Activated CD4-positive, alpha-beta T cell treated with anti-CD3 and anti-CD28 coated beads, Interleukin-2, amount 10 ng/mL, durations not matched to agents 7 days and 5 days (primary cell): ENCODE data around the gene PLLP. TPM values are rescaled to one million over a fixed set of nuclear protein-coding genes. Genes with fewer than 3 reads are reported as not detected.

Source experiments
- CTCF ChIA-PET: fragments of 350-600 bp; sonication (Branson Sonifier 250); formaldehyde crosslinking; loops from one replicate; lab custom pipeline; 2021; ENCODE audit warnings: antibody characterized with exemption; lab: Charles Lee
- POLR2A ChIA-PET: fragments of 350-600 bp; sonication (Branson Sonifier 250); formaldehyde crosslinking; loops from one replicate; lab custom pipeline; 2021; ENCODE audit warnings: antibody characterized with exemption; lab: Charles Lee
- DNase-seq: peaks from one replicate; pipeline ENCODE4 v3.0.0-alpha.2; 2020
- H3K27ac Mint-ChIP-seq: one replicate; pipeline ENCODE4 v1.8.0; 2021; ENCODE audit warnings: mild to moderate bottlenecking, moderate library complexity, mixed read lengths
- H3K27me3 Mint-ChIP-seq: one replicate; pipeline ENCODE4 v1.8.0; 2021; ENCODE audit warnings: mixed read lengths
- H3K36me3 Mint-ChIP-seq: one replicate; pipeline ENCODE4 v1.8.0; 2021; ENCODE audit warnings: low read depth, mixed read lengths
- H3K4me1 Mint-ChIP-seq: one replicate; pipeline ENCODE4 v1.8.0; 2021; ENCODE audit warnings: mixed read lengths
- H3K4me3 Mint-ChIP-seq: one replicate; pipeline ENCODE4 v1.8.0; 2021; ENCODE audit warnings: mild to moderate bottlenecking, moderate library complexity, mixed read lengths
- H3K9me3 Mint-ChIP-seq: one replicate; pipeline ENCODE4 v1.8.0; 2021; ENCODE audit warnings: mixed read lengths
- total RNA-seq, 2 experiments: library from RNA; stranded (reverse); gene quantifications; one replicate each; pipeline ENCODE4 v1.2.3, GENCODE V29; 2021

PLLP gene
- total RNA-seq, 2 experiments from 2014 or later = 0.40 to 0.55 TPM

DNA sequence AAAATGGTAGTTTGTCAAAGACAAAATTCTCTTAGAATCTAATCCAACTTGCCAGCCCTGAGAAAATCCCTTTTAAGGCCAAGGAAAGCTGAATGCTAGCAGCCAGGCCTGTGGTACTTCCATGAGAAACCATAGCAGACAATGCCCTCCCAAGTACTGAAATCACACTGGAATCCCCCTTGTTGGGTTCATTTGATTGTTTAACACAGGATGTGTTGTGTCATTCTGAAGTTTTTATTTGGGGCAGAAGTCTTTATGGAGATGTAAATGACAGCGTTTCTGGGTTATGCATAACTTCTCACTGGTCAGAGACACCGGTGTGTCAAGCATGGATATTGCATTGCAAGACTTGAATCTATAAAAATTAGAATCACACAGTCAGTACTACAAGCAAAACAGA lies 45.4 kb downstream of the PLLP start:
- Mint-ChIP-seq H3K4me1 (peaks cover 8% of the 10 kb centered on the region), H3K27me3 (no peaks in the 10 kb centered on the region), H3K36me3 (peaks cover 41% of the 10 kb centered on the region), H3K9me3 (no peaks in the 10 kb centered on the region), H3K4me3 (no peak overlapping the region), H3K27ac (no peak overlapping the region)
- no peak for DNase-seq
- POLR2A ChIA-PET = no interaction called here
- CTCF ChIA-PET = interaction anchor here (0.6 kb wide), 1 partner anchor 837 kb away, joined by 3 read pairs; no protein-coding TSS in a partner anchor

- H3K36me3 Mint-ChIP-seq = peaks cover 45% of the 10 kb centered on the region
- CTCF ChIA-PET = interaction anchor here (0.6 kb wide), 1 partner anchor 837 kb away, joined by 3 read pairs; no protein-coding TSS in a partner anchor
- H3K4me3 Mint-ChIP-seq = no peak overlapping the region
- H3K27ac Mint-ChIP-seq = no peak overlapping the region
- DNase-seq = no peak
- POLR2A ChIA-PET = no interaction called here
- H3K4me1 Mint-ChIP-seq = peaks cover 5% of the 10 kb centered on the region
- no peaks in the 10 kb centered on the region for H3K27me3 Mint-ChIP-seq
- H3K9me3 Mint-ChIP-seq = no peaks in the 10 kb centered on the region
Measured at GRCh38 chr16:57238682-57239081, 45.8 kb downstream of the PLLP start.

DNA sequence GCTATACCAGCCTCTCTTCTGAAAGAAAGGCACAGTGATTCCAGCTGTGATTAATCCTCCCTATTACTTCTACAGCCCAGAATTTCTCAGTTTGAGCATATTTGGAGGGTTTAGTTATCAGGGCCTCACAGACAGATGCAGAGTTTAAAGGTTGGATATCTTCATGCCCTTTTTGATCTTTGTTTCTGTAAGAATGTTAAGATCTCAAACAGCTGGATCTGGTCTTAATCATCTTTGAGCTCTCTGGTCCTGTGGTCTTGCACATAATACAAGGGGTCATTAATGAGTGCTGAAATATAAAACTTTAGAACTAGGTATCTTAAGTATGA lies 48.5 kb downstream of the PLLP start:
- Mint-ChIP-seq H3K4me3 (no peak overlapping the region), H3K9me3 (no peaks in the 10 kb centered on the region), H3K4me1 (peaks cover 5% of the 10 kb centered on the region), H3K27me3 (no peaks in the 10 kb centered on the region), H3K36me3 (peaks cover 63% of the 10 kb centered on the region), H3K27ac (no peak overlapping the region)
- DNase-seq = no peak
- ChIA-PET POLR2A (no interaction called here), CTCF (interaction anchor here (0.9 kb wide), 1 partner anchor 13 kb away, joined by 4 read pairs; no protein-coding TSS in a partner anchor)

DNA sequence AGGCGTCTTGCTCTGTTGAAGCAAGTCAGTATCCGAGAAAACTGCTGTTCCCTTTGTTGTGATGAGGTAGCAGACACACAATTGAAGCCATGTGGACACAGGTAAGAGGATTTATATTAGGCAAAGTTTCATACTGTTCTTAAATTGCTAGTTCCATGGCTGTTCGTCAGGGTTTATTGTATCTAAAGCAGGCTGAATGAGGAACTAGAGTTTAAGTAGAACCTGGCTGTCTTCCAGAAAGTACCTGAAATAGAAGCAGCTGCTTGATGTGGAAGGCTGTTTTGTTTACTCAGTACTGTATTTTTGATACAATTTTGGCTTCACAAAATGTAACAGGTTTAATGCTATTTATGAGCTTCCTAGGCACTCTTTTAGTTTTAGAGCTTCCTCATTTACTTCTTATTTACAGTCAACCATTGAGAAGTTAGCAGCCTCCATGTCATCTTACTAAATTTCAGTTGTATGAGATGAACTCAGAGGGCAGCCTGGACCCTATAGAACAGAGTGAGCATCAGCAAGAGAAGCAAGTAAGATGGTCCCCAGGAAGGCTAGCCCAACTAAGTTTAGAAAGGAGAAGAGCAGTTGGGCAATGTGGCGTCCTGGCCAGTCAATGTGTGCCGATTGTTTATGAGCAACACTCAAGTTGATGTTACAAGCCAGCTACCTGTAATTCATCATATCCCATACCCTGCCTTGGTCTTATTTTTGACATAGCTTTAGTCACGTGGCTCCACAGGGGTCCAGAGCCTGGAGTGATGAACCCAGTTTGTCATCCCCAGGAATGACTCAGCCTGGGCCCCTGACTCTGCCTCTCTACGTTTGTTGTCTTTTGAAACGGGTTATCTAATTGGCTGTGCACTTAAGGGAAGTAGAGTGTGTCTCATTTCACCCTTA lies 49.1 kb downstream of the PLLP start:
- POLR2A ChIA-PET = no interaction called here
- H3K36me3 Mint-ChIP-seq = peaks cover 70% of the 10 kb centered on the region
- no peaks in the 10 kb centered on the region for H3K27me3 Mint-ChIP-seq
- CTCF ChIA-PET = interaction anchor here (0.9 kb wide), 1 partner anchor 14 kb away, joined by 4 read pairs; no protein-coding TSS in a partner anchor
- no peak overlapping the region for H3K4me3 Mint-ChIP-seq
- no peak for DNase-seq
- no peak overlapping the region for H3K27ac Mint-ChIP-seq
- peaks cover 5% of the 10 kb centered on the region for H3K4me1 Mint-ChIP-seq
- no peaks in the 10 kb centered on the region for H3K9me3 Mint-ChIP-seq

GRCh38 chr16:57234707-57235092 lies 49.8 kb downstream of the PLLP start:
- H3K36me3 Mint-ChIP-seq = peaks cover 72% of the 10 kb centered on the region

GRCh38 chr16:57233944-57234706 lies 50.3 kb downstream of the PLLP start:
- Mint-ChIP-seq H3K4me1 (peaks cover 5% of the 10 kb centered on the region), H3K27me3 (no peaks in the 10 kb centered on the region), H3K36me3 (peaks cover 68% of the 10 kb centered on the region), H3K27ac (no peak overlapping the region), H3K9me3 (no peaks in the 10 kb centered on the region), H3K4me3 (no peak overlapping the region)
- DNase-seq = no peak
- ChIA-PET CTCF (no interaction called here), POLR2A (no interaction called here)

More at GRCh38 chr16:57234707-57235092, 49.8 kb downstream of the PLLP start:
- H3K27ac Mint-ChIP-seq = no peak overlapping the region
- H3K27me3 Mint-ChIP-seq = no peaks in the 10 kb centered on the region
- no peak overlapping the region for H3K4me3 Mint-ChIP-seq
- H3K9me3 Mint-ChIP-seq = no peaks in the 10 kb centered on the region
- H3K4me1 Mint-ChIP-seq = peaks cover 5% of the 10 kb centered on the region
- CTCF ChIA-PET = no interaction called here
- POLR2A ChIA-PET = no interaction called here
- no peak for DNase-seq

DNA sequence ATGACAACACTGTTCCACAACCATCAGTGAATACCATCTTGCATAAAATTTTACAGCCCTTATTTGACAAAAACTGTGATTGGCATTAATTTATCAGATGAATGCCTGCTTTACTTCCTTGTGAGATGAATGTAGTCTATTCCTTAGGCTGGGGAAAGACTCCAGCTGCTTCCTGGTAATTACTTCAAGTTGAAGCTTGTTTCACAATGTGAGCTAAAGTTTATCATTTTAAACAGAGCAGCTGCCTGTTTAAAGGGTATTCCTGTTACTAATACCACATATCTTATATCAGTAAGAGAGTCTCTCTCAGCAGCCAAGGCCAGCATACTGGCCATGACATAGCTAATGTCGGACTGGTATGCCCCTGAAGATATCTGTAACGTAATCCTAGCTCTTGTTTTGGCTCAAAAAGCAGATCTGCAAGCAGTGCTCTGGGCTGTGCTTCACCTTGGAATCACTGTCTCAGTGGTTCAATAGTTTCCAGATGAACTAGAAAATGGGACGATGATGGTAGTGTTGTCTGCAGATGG lies 52.6 kb downstream of the PLLP start:
- no peak overlapping the region for H3K27ac Mint-ChIP-seq
- H3K4me3 Mint-ChIP-seq = no peak overlapping the region
- peaks cover 5% of the 10 kb centered on the region for H3K4me1 Mint-ChIP-seq
- no peaks in the 10 kb centered on the region for H3K27me3 Mint-ChIP-seq
- H3K36me3 Mint-ChIP-seq = peaks cover 73% of the 10 kb centered on the region
- CTCF ChIA-PET = interaction anchor here (1.1 to 1.2 kb wide), 2 partner anchors 10 to 18 kb away, joined by 3 read pairs; no protein-coding TSS in a partner anchor
- no peak for DNase-seq
- POLR2A ChIA-PET = no interaction called here
- no peaks in the 10 kb centered on the region for H3K9me3 Mint-ChIP-seq

GRCh38 chr16:57229079-57229478 lies 55.4 kb downstream of the PLLP start:
- Mint-ChIP-seq H3K9me3 (no peaks in the 10 kb centered on the region), H3K4me3 (no peak overlapping the region), H3K27ac (no peak overlapping the region), H3K4me1 (no peaks in the 10 kb centered on the region), H3K36me3 (peaks cover 67% of the 10 kb centered on the region), H3K27me3 (no peaks in the 10 kb centered on the region)
- POLR2A ChIA-PET = no interaction called here
- DNase-seq = no peak
- CTCF ChIA-PET = interaction anchor here (1.4 kb wide), 1 partner anchor 23 kb away, joined by 4 read pairs; no protein-coding TSS in a partner anchor

DNA sequence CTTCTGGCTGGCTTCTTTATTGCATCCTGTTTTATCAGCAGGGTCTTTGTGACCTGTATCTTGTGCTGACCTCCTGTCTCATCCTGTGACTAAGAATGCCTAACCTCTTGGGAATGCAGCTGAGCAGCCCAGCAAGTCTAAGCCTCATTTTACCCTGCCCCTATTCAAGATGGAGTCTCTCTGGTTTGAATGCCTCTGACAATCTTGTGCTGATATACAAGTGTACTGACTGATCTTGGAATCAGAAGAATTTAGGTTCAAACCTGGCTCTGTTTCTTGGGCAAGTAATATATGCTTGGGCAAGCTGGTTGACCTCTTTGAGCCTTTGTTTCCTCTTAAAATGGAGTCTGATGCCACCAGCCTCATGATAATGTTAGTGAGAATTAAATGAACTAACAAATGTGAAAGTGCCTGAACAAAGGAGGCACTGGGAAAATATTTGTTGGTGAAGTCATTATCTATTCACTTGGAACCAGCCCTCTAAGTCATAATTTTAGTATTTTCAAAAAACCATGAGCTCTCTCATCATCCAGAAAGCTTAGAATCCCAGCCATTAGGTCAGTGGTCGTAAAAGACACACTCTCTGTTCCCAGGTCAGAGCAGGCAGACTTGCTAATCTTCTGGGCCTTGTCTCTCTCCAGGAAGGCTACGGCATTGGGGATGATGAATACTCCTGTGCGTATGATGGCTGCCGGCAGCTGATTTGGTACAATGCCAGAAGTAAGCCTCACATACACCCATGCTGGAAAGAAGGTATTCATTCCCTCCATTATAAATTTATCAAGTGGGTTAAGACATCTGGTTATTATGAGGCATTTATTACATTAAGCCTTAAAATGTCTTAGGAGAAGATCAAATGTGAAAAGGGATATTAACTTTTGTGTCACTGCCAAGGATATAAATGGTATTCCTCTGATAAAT lies 57.5 kb downstream of the PLLP start:
- POLR2A ChIA-PET = no interaction called here
- H3K27ac Mint-ChIP-seq = no peak overlapping the region
- CTCF ChIA-PET = interaction anchor here (1.4 kb wide), 1 partner anchor 16 kb away, joined by 3 read pairs; no protein-coding TSS in a partner anchor
- H3K4me1 Mint-ChIP-seq = no peaks in the 10 kb centered on the region
- no peak overlapping the region for H3K4me3 Mint-ChIP-seq
- peaks cover 66% of the 10 kb centered on the region for H3K36me3 Mint-ChIP-seq
- no peaks in the 10 kb centered on the region for H3K27me3 Mint-ChIP-seq
- no peaks in the 10 kb centered on the region for H3K9me3 Mint-ChIP-seq
- no peak for DNase-seq

DNA sequence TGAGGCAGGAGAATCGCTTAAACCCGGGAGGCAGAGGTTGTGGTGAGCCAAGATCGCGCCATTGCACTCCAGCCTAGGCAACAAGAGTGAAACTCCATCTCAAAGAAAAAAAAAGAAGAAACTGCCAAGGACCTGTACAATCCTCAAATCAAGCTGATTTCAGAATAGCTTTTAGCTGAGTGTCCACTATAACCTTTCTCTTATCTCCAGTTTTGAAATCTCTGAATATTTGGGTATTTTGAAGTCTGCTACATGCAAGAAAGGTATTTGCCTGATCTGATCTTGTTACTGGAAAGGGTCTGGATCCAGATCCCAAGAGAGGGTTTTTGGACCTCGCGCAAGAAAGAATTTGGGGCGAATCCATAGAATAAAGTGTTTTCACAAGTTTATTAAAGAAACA lies 58.5 kb downstream of the PLLP start:
- H3K27ac Mint-ChIP-seq = no peak overlapping the region

DNA sequence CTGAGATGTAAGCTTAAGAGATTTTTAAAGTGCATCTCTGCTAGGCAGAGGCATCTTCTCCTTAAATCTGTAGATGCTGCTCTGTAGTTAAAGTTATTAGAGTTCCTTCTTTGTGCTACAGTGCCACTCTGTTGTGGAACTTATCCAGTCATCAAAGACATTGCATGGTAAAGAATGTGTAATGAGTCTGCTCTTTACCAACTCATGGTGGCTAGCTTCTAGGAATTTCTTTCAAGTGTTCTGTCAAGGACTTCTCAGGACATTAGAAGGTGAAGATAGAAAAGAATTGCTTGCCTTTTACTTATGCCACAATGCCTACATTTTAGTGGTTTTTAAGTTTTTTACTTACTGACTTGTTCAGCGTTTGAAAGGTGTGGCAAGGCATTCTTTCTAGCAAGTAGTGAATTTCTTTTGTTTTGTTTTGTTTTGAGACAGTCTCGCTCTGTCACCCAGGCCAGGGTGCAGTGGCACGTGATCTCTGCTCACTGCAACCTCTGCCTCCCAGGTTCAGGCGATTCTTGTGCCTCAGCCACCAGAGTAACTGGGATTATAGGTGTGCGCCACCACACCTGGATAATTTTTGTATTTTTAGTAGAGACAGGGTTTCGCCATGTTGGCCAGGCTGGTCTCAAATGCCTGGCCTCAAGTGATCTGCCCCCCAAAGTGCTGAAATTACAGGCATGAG lies 59.7 kb downstream of the PLLP start:
- Mint-ChIP-seq H3K36me3 (peaks cover 67% of the 10 kb centered on the region), H3K4me3 (no peak overlapping the region), H3K27ac (no peak overlapping the region), H3K4me1 (no peaks in the 10 kb centered on the region), H3K27me3 (no peaks in the 10 kb centered on the region), H3K9me3 (peaks cover 3% of the 10 kb centered on the region)
- CTCF ChIA-PET = interaction anchor here (0.6 to 1.4 kb wide), 3 partner anchors 10 to 254 kb away, joined by 3 to 4 read pairs (median 3); no protein-coding TSS in a partner anchor
- DNase-seq = no peak
- POLR2A ChIA-PET = interaction anchor here (0.6 kb wide), 1 partner anchor 1099 kb away, joined by 3 read pairs; no protein-coding TSS in a partner anchor

More for the DNA sequence above, 58.5 kb downstream of the PLLP start:
- H3K9me3 Mint-ChIP-seq = no peaks in the 10 kb centered on the region
- H3K4me3 Mint-ChIP-seq = no peak overlapping the region
- no peaks in the 10 kb centered on the region for H3K4me1 Mint-ChIP-seq
- CTCF ChIA-PET = no interaction called here
- DNase-seq = no peak
- peaks cover 67% of the 10 kb centered on the region for H3K36me3 Mint-ChIP-seq
- POLR2A ChIA-PET = no interaction called here
- H3K27me3 Mint-ChIP-seq = no peaks in the 10 kb centered on the region
